ENCODE results near the gene TNS4.

The TNS4 gene

DNA sequence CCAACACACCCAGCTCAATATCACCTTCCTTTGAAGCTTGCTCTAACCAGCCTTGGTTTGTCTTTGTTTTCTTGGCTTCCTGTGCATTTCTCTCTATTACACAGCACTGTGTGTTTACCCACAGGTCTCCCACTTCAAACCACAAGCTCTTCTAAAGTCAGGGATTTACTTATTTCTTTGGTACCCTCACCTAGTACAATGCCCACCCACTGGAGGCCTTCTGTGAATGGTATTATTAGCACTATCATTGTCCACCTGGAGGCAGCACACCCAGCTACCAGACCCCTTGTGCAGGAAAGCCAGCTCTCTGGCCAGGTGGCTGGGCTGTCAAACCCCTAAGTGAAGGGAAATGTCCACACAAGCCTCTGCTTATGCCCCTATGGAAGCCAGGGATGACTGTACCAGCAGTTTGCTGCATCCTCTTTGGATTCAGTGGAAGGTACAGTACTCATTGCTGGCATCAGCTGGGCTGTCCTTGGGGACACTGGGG lies 74.4 kb downstream of the TNS4 start:
- H3K4me1 ChIP-seq (ENCODE audit: control insufficient read depth, insufficient read depth, low read length, poor library complexity, severe bottlenecking), result peaks cover 5% of the 10 kb centered on the region
- H3K4me3 ChIP-seq (ENCODE audit: extremely low read depth, insufficient read depth, low read length, poor library complexity, severe bottlenecking), result no peak overlapping the region
- H3K36me3 ChIP-seq (ENCODE audit: control insufficient read depth, insufficient read depth, low read length), result no peaks in the 10 kb centered on the region
- H3K9me3 ChIP-seq (ENCODE audit: control insufficient read depth, low read length), result no peaks in the 10 kb centered on the region
- H3K27ac ChIP-seq (ENCODE audit: low read depth, low read length, severe bottlenecking), result no peak overlapping the region

Measured in mesodermal cell (in vitro differentiated cells).